ENCODE results near the gene CEP68.
"Not testable (repeated sequence)": the region's sequence is repeated elsewhere in the genome, so short reads cannot be mapped to it uniquely, and the experiment has no call there.

CEP68 gene

DNA sequence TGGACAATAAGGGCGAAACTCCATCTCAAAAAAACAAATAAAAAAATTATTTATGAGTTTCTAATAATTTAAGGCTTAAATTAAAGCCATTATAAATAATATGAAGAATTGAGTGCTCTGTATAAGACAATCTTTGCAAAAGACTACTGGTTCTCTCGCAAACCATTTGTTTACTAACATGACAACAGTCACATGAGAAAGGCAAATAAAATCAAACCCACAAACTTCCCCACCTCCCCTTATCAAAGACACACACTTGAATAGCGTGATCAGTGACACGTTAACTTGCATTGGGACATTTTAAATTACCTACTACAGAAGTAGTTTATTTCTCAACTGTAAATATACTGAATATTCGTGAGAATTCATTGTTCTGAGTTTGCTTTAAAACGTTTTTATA lies 52.6 kb downstream of the CEP68 start:
- no peak overlapping the region for H3K9ac ChIP-seq (ENCODE audit: low read depth, low read length)
- no peaks in the 10 kb centered on the region for H3K36me3 ChIP-seq (ENCODE audit: insufficient read depth, low read length)
- no peaks in the 10 kb centered on the region for H3K9me3 ChIP-seq (ENCODE audit: control insufficient read depth, insufficient read depth, low read length)
- H3K4me1 ChIP-seq (ENCODE audit: insufficient read depth, low read length) = no peaks in the 10 kb centered on the region

DNA sequence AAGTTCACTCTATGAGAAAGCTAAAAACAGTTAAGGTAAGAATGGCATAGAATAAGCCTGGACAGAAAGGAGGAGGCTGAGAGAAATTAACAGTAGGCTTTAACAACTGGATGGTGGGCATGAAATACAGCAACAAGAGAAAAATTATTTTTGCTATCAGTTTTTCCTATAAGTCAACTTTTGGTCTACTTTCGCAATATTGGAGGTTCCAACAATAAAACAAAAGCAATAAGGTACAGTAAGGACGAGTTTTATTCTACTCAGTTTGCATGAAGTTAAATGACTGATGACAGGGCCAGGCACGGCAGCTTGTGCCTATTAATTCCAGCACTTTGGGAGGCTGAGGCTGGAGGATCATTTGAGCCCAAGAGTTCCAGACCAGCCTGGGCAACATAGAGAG lies 56.4 kb downstream of the CEP68 start:
- no peaks in the 10 kb centered on the region for H3K36me3 ChIP-seq (ENCODE audit: insufficient read depth, low read length)
- no peak overlapping the region for H3K9ac ChIP-seq (ENCODE audit: low read depth, low read length)
- peaks cover 3% of the 10 kb centered on the region; the same call in 1 of the 2 replicates for H3K9me3 ChIP-seq (ENCODE audit: control insufficient read depth, insufficient read depth, low read length)
- no peaks in the 10 kb centered on the region for H3K4me1 ChIP-seq (ENCODE audit: insufficient read depth, low read length)

DNA sequence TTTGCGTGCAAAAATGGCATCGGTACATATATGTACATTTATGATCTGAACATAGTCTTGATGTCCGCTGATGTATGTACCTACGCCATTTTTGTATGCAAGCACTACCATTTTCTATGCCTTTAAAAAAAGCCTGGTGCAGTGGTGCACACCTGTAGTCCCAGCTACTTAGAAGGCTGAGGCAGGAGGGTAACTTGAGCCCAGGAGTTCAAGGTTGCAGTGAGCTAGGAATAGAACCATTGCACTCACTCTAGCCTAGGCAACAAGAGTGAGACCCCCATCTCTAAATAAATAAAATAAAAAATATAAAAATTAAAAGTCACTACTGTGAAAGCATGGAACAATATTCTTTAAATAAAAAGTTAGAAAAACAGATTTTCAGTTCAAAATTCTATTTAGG lies 57.0 kb downstream of the CEP68 start:
- no peaks in the 10 kb centered on the region for H3K36me3 ChIP-seq (ENCODE audit: insufficient read depth, low read length)
- H3K9me3 ChIP-seq (ENCODE audit: control insufficient read depth, insufficient read depth, low read length) = peaks cover 3% of the 10 kb centered on the region; the same call in 1 of the 2 replicates
- no peak overlapping the region for H3K9ac ChIP-seq (ENCODE audit: low read depth, low read length)
- no peaks in the 10 kb centered on the region for H3K4me1 ChIP-seq (ENCODE audit: insufficient read depth, low read length)

DNA sequence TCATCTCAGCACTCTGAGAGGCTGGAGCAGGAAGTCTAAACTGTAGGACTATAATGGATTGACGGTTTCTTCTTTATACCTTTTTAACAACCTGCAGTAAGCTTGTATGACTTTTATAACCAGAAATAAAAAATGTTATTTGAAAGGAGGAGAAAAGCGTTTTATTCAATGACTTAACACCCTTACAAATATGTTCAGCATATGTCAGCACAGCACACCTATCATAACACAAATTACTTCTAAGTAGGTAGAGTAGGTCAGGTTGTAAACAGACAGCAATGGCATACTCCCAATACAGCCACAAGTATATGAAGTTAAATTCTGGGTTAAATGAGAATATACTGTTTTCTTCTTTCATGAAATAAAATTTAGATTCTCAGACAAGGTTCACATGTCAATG lies 57.6 kb downstream of the CEP68 start:
- no peak overlapping the region for H3K9ac ChIP-seq (ENCODE audit: low read depth, low read length)
- no peaks in the 10 kb centered on the region for H3K4me1 ChIP-seq (ENCODE audit: insufficient read depth, low read length)
- peaks cover 3% of the 10 kb centered on the region; the same call in 1 of the 2 replicates for H3K9me3 ChIP-seq (ENCODE audit: control insufficient read depth, insufficient read depth, low read length)
- H3K36me3 ChIP-seq (ENCODE audit: insufficient read depth, low read length) = no peaks in the 10 kb centered on the region; the same call in 1 of the 2 replicates

DNA sequence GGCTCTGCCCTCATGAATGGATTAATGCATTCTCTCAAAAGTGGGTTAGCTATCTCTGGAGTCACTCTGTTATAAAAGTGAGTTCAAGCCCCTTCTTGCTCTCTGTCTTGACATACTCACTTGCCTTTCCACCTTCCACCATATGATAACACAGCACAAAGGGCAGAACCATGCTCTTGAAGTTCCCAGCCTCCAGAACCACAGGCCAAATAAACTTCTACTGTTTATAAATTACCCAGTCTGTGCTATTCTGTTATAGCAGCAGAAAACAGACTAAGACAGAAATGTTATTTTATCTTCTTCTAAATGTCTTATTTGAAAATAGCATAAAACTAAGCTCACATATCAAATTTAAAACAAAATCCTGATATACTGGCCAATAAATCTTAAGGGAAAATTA lies 58.7 kb downstream of the CEP68 start:
- H3K4me1 ChIP-seq (ENCODE audit: insufficient read depth, low read length) = no peaks in the 10 kb centered on the region
- peaks cover 3% of the 10 kb centered on the region; the same call in 1 of the 2 replicates for H3K9me3 ChIP-seq (ENCODE audit: control insufficient read depth, insufficient read depth, low read length)
- no peak overlapping the region for H3K9ac ChIP-seq (ENCODE audit: low read depth, low read length)
- no peaks in the 10 kb centered on the region; the same call in 1 of the 2 replicates for H3K36me3 ChIP-seq (ENCODE audit: insufficient read depth, low read length)

DNA sequence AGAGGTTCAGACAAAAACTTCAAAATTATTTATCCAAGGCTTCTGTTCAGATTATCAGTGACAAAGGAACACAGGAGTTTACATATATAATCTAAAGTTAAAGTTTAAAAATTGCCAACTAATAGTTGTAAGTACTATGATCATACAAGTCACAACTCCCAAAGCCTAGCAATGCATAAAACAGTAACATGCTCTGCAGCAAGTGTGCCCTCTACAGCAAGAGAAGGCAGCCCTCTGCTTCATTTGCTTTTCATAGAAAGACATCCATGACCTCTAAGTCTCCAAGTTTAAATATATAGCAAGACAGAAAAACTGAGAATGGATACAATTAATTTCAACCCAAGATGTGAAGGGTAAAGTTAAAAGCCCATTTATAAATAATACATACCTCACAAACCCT lies 60.4 kb downstream of the CEP68 start:
- H3K9me3 ChIP-seq (ENCODE audit: control insufficient read depth, insufficient read depth, low read length) = peaks cover 3% of the 10 kb centered on the region; the same call in 1 of the 2 replicates
- no peaks in the 10 kb centered on the region for H3K4me1 ChIP-seq (ENCODE audit: insufficient read depth, low read length)
- H3K9ac ChIP-seq (ENCODE audit: low read depth, low read length) = no peak overlapping the region
- no peaks in the 10 kb centered on the region; the same call in 1 of the 2 replicates for H3K36me3 ChIP-seq (ENCODE audit: insufficient read depth, low read length)

DNA sequence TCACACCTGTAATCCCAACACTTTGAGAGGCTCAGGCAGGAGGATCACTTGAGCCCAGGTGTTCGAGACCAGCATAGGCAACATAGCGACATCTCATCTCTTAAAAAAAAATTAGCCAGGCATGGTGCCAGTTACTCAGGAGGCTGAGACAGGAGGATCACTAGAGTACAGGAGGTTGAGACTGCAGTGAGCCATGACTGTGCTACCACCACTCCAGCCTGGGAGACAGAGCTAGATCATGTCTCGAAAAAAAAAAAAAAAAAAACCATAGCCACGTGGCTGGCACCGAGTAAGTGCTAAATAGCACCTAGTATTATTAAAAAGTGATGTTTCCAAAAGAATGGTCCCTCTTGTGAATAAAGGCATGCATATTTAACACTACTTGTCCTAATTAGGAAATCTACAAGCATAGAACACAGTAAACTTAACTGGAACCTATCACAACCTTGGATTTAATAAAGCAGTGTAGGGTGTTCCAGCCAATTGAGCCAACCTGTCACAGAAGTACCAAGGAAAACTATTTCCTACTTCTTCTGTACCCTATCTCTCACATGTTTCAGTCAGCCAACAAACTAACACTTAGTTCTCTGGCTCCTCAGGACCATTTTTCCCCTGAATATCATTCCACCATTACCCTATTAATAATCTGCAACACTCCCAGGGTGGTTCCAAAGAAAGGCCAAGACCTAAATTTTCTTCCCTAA lies 64.9 kb downstream of the CEP68 start:
- H3K9ac ChIP-seq (ENCODE audit: low read depth, low read length) = no peak overlapping the region
- H3K4me1 ChIP-seq (ENCODE audit: insufficient read depth, low read length) = 0 out of 2 replicates have a peak, but pooled peaks cover 4% of the 10 kb centered on the region
- no peaks in the 10 kb centered on the region; the same call in 1 of the 2 replicates for H3K36me3 ChIP-seq (ENCODE audit: insufficient read depth, low read length)
- H3K9me3 ChIP-seq (ENCODE audit: control insufficient read depth, insufficient read depth, low read length) = no peaks in the 10 kb centered on the region; the same call in 1 of the 2 replicates

DNA sequence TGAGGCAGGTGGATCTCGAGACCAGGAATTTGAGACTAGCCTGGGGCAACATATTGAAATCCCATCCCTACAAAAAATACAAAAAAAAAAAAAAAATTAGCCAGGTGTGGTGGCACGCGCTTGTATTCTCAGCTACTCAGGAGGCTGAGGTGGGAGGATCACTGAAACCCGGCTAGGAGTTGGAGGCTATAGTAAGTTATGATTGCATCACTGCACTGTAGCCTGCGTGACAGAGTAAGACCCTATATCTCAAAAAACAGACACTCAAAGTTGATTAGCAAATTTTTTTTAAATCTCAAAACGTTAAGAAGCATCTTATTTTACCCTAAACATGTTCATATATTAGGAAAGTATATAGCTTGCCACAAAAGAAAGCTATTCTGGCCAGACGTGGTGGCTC lies 66.1 kb downstream of the CEP68 start:
- Histone ChIP-seq H3K9ac (ENCODE audit: low read depth, low read length) (no peak overlapping the region), H3K36me3 (ENCODE audit: insufficient read depth, low read length) (no peaks in the 10 kb centered on the region; the same call in 1 of the 2 replicates), H3K4me1 (ENCODE audit: insufficient read depth, low read length) (peaks cover 7% of the 10 kb centered on the region; the same call in 1 of the 2 replicates)

DNA sequence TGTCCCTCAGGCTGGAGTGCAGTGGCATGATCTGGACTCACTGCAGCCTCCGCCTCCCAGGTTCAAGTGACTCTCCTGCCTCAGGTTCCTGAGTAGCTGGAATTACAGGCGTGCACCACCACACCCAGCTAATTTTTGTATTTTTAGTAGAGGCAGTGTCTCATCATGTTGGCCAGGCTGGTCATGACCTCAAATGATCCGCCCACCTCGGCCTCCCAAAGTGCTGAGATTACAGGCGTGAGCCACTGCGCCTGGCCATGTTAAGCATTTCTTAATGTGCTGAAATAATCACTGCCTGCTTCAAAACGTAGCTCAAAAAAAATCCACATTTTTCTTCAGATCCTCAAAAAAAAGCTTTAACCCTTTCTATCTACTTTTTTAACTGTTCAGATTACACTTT lies 69.2 kb downstream of the CEP68 start:
- not testable (repeated sequence) for H3K9me3 ChIP-seq (ENCODE audit: control insufficient read depth, insufficient read depth, low read length); H3K36me3 ChIP-seq (ENCODE audit: insufficient read depth, low read length); H3K9ac ChIP-seq (ENCODE audit: low read depth, low read length)
- H3K4me1 ChIP-seq (ENCODE audit: insufficient read depth, low read length) = peaks cover 12% of the 10 kb centered on the region

More for the DNA sequence above, 66.1 kb downstream of the CEP68 start:
- no peaks in the 10 kb centered on the region for H3K9me3 ChIP-seq (ENCODE audit: control insufficient read depth, insufficient read depth, low read length)

DNA sequence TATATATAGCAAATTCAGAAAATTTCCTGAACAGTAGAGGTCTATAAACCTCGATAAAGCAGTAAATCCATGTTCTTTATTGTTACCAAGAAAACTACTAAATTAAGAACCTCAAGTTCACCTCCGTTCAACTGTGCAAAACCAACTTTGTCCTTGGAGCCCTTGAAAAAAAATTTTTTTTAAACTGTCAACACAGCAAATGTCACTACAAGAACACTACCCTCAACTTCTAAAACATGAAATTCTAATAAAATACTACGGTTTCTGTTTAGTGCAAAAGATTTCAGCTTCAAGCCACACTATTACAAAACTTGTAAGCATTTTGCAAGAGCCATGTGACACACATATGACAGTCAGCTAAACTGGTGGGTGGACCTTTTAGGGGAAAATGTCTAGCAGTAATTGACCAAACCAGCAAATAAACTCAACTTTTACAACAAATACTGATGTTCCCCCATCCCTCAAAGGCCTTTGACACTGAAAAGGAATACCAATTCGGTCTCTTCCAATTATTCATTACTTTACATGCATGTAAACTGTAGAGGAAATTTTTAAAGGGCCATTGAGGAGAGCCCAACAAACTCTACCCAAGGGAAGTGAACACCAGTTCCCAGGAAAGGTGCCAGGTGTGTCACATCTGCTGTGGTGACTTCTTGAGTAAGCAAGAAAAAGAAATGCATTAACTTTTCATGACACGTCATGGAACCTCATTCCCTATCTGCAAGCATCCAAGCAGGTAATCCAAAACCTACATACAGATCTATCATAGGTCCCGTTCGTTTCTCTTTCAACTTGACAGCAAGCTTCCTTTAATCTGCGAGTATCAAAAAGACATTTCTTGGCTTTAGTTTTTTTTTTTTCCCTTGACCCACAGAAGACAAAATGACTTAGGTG lies 72.3 kb downstream of the CEP68 start:
- Histone ChIP-seq H3K36me3 (ENCODE audit: insufficient read depth, low read length) (no peaks in the 10 kb centered on the region), H3K9ac (ENCODE audit: low read depth, low read length) (peak overlapping the region; percentile 97), H3K9me3 (ENCODE audit: control insufficient read depth, insufficient read depth, low read length) (no peaks in the 10 kb centered on the region), H3K4me1 (ENCODE audit: insufficient read depth, low read length) (peaks cover 12% of the 10 kb centered on the region)

DNA sequence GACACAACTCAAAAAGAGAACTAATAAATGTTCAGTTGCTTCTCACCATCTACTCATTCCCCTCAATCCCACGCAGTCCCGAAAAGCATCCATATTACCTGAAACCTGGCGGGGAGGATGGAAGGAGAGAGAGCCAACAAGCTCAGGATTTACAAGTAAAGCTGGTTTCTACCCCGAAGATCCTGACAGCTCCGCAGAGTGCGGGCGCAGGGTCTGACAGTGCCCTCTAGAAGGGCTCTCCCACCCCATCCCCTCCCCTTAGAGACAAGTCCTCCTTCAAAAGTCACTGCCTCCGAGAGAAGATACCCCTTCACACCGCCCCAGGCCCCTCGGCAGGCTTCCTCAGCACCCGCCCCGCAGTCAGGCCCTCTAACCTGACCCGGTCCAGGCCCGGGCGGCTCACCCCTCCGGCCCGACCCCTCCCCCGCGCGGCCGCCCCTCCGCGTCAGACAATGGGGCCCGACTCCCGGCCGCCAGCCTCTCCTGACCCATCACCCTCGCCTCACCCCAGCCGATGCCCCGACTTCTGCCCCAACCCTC lies 73.1 kb downstream of the CEP68 start:
- no peaks in the 10 kb centered on the region for H3K9me3 ChIP-seq (ENCODE audit: control insufficient read depth, insufficient read depth, low read length)
- peak overlapping the region; percentile 97 for H3K9ac ChIP-seq (ENCODE audit: low read depth, low read length)
- H3K36me3 ChIP-seq (ENCODE audit: insufficient read depth, low read length) = no peaks in the 10 kb centered on the region
- peaks cover 12% of the 10 kb centered on the region for H3K4me1 ChIP-seq (ENCODE audit: insufficient read depth, low read length)

DNA sequence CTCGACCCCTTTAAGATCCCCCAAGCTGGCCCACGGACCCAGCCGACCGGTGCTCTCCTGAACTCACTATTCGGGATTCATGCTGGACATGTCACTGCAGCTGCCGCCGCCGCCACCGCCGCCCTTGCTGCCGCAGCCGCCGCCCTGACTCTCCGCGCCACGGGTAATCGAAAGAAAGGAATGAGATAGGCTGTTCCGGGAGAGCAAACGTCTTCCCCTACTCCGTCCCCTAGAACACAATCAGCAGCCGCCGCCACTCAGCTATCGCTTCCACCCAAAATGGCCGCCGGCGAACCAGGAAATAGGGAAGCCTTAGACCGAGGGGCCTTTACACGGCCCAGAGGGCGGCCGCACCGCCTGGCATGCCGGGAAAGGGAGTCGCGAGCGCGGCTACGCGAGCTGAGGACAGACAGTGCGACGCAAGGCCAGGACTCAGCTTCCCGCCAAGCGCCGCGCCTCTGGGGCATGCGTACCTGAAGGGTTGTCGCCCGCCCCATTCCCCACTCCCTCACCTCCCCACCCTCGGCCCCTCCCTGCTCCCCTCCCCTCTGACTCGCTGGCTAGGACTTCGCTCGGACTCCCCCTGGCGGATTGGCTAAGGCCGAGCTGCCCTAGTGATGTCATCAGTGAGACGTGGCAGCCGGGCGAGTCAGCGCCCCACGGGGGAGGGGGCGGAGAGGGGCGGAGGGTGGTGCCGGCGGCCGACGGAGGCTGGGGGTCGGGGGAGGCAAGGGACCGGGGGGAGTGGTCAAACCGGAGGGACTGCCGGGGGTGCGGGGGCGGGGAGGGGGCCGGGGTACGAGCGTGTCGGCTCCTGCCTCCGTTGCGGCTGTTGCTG lies 73.8 kb downstream of the CEP68 start, which contains the start of gene RAB1A:
Gene RAB1A (minus strand): TSS at position 281 of the 838 bp plus-strand sequence. CDS start 191 bp downstream, at position 90.
- peak within 1 kb of the TSS; percentile 97 for H3K9ac ChIP-seq (ENCODE audit: low read depth, low read length)
- H3K9me3 ChIP-seq (ENCODE audit: control insufficient read depth, insufficient read depth, low read length) = no peaks in the 10 kb centered on the region
- peaks cover 12% of the 10 kb centered on the region for H3K4me1 ChIP-seq (ENCODE audit: insufficient read depth, low read length)
- H3K36me3 ChIP-seq (ENCODE audit: insufficient read depth, low read length) = no peaks in the 10 kb centered on the region

DNA sequence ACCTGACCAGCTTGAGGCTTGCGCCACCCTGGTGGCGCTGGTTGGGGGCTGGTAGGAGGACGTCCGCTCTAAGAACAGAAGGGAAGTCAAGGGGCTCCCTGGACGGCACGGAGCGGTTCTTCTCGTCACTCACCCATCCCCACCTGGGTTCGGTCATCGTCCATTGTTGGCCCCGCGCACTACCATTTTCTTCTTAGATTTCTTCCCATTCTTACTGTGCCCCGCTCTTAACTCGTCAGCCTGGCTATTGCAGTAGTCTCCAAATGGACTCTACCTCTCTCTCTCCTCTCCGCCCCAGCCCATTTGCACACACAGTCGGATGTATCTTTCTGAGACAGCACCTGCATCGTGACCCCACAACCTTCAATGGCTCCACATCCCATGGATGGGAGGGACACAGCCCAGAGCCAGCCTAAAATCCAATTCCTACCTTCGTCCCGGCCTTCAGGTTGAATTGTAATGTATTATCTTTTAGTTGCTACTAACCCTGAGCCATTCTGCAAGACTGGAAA lies 74.5 kb downstream of the CEP68 start:
- Histone ChIP-seq H3K9me3 (ENCODE audit: control insufficient read depth, insufficient read depth, low read length) (no peaks in the 10 kb centered on the region), H3K36me3 (ENCODE audit: insufficient read depth, low read length) (no peaks in the 10 kb centered on the region), H3K9ac (ENCODE audit: low read depth, low read length) (peak overlapping the region; percentile 62), H3K4me1 (ENCODE audit: insufficient read depth, low read length) (peaks cover 8% of the 10 kb centered on the region)
